Activated T-cell treated with anti-CD3 and anti-CD28 coated beads, Interleukin-2, amount 50 U/mL, for 24 hours (primary cell): ENCODE measurements around the gene PLA2G15.

Experiments
- DNase-seq: peaks from one replicate; pipeline ENCODE4 v3.0.0-alpha.2; 2020
- H3K27ac Mint-ChIP-seq: 2 replicates; pipeline ENCODE4 v1.8.0; 2020; ENCODE audit warnings: mild to moderate bottlenecking, mixed read lengths
- H3K27me3 Mint-ChIP-seq: 2 replicates; pipeline ENCODE4 v1.8.0; 2020; ENCODE audit warnings: mixed read lengths
- H3K36me3 Mint-ChIP-seq: 2 replicates; pipeline ENCODE4 v1.8.0; 2020; ENCODE audit warnings: low read depth, mixed read lengths
- H3K4me1 Mint-ChIP-seq: 2 replicates; pipeline ENCODE4 v1.8.0; 2020; ENCODE audit warnings: low read depth, mixed read lengths
- H3K4me3 Mint-ChIP-seq: 2 replicates; pipeline ENCODE4 v1.8.0; 2020; ENCODE audit warnings: mild to moderate bottlenecking, moderate library complexity, mixed read lengths
- H3K9me3 Mint-ChIP-seq: 2 replicates; pipeline ENCODE4 v1.8.0; 2020; ENCODE audit warnings: mixed read lengths

PLA2G15 gene

GRCh38 chr16:68227850-68228553, 17.2 kb upstream of the PLA2G15 start:
- H3K4me3 Mint-ChIP-seq, result no peak overlapping the region
- peak; percentile 26 for DNase-seq

DNA sequence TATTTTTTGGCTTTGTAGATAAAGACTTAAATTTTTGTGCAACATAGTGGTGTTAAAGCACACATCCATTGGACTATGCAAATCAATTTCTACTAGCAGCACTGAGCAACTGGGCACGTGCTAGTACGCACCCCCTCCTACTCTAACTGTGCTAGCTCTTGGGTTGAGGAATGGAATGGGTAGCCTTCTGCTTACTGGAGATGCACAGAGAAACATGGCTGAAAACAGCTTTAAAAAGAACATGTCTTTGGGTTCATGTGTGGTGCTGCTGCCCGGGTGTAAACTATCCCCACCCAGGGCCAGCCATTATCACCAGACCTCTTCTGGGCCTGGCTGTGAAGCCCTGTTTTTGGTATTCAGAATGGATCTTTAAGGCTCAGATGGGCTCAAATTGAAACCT, 16.5 kb upstream of the PLA2G15 start:
- H3K27me3 Mint-ChIP-seq, result no peaks in the 10 kb centered on the region
- no peak overlapping the region for H3K4me3 Mint-ChIP-seq
- H3K27ac Mint-ChIP-seq, result peak overlapping the region; percentile 71
- peaks cover 45% of the 10 kb centered on the region for H3K4me1 Mint-ChIP-seq
- H3K9me3 Mint-ChIP-seq, result no peaks in the 10 kb centered on the region
- H3K36me3 Mint-ChIP-seq, result peaks cover 58% of the 10 kb centered on the region
- peak; percentile 24 for DNase-seq

More at GRCh38 chr16:68227850-68228553, 17.2 kb upstream of the PLA2G15 start:
- peaks cover 61% of the 10 kb centered on the region for H3K36me3 Mint-ChIP-seq
- H3K27me3 Mint-ChIP-seq, result no peaks in the 10 kb centered on the region
- peaks cover 41% of the 10 kb centered on the region for H3K4me1 Mint-ChIP-seq
- no peaks in the 10 kb centered on the region for H3K9me3 Mint-ChIP-seq
- peak overlapping the region; percentile 90 for H3K27ac Mint-ChIP-seq

GRCh38 chr16:68229431-68230175, 15.6 kb upstream of the PLA2G15 start:
- H3K9me3 Mint-ChIP-seq, result no peaks in the 10 kb centered on the region
- no peak overlapping the region for H3K4me3 Mint-ChIP-seq
- peaks cover 56% of the 10 kb centered on the region for H3K36me3 Mint-ChIP-seq
- peaks cover 47% of the 10 kb centered on the region for H3K4me1 Mint-ChIP-seq
- DNase-seq, result peak; percentile 68
- peak overlapping the region; percentile 71 for H3K27ac Mint-ChIP-seq
- H3K27me3 Mint-ChIP-seq, result no peaks in the 10 kb centered on the region

- Mint-ChIP-seq H3K4me1 (peaks cover 48% of the 10 kb centered on the region), H3K36me3 (peaks cover 55% of the 10 kb centered on the region), H3K27ac (peak overlapping the region; percentile 16), H3K4me3 (no peak overlapping the region), H3K9me3 (no peaks in the 10 kb centered on the region), H3K27me3 (no peaks in the 10 kb centered on the region)
- peak; percentile 33 for DNase-seq
Measured at GRCh38 chr16:68230176-68230571, 15.0 kb upstream of the PLA2G15 start.

- H3K27ac Mint-ChIP-seq, result peak overlapping the region; percentile 34
- H3K36me3 Mint-ChIP-seq, result peaks cover 47% of the 10 kb centered on the region
Measured at GRCh38 chr16:68230956-68231355, 14.2 kb upstream of the PLA2G15 start.

DNA sequence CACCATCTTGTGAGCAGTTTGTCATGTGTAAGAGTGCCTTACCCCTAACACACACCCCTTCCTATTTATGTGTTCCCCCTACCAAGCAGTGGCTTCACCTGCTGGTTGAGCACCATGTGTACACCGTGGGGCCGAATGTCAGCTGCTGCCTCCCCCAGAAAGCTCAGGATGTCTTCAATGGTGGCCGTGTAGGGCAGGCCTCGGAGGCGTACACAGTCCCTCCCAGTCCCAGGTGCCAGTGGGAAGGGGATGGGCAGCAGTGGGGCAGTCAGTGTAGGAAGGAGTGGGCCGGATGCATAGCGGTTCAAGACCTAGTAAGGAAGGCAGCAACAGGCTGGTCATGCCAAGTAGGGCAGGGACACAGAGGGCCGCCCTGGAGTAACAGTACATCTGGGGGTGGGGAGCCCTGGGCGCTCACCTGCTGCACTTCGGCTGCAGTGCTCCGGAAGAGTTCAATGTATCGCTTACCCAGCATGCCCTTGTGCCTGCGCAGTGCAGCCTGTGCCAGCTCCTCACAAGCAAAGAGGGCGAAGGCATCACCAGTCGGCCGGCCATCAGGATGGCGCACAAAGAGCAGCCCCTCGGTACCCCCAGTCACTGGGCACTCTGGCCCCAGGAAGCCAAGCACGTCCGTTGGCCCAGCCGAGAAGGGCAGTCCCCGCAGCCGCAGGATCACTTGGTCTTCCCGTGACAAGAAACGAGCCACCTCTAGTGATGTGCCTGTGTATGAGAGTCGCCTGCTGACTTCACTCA, 13.6 kb upstream of the PLA2G15 start:
- peaks cover 41% of the 10 kb centered on the region for H3K36me3 Mint-ChIP-seq
- no peaks in the 10 kb centered on the region for H3K9me3 Mint-ChIP-seq
- DNase-seq, result peak; percentile 29
- H3K4me3 Mint-ChIP-seq, result no peak overlapping the region
- peaks cover 40% of the 10 kb centered on the region for H3K4me1 Mint-ChIP-seq
- H3K27ac Mint-ChIP-seq, result peak overlapping the region; percentile 34
- H3K27me3 Mint-ChIP-seq, result no peaks in the 10 kb centered on the region

More at GRCh38 chr16:68230956-68231355, 14.2 kb upstream of the PLA2G15 start:
- no peaks in the 10 kb centered on the region for H3K9me3 Mint-ChIP-seq
- peak; percentile 30 for DNase-seq
- peaks cover 41% of the 10 kb centered on the region for H3K4me1 Mint-ChIP-seq
- H3K27me3 Mint-ChIP-seq, result no peaks in the 10 kb centered on the region
- H3K4me3 Mint-ChIP-seq, result no peak overlapping the region

DNA sequence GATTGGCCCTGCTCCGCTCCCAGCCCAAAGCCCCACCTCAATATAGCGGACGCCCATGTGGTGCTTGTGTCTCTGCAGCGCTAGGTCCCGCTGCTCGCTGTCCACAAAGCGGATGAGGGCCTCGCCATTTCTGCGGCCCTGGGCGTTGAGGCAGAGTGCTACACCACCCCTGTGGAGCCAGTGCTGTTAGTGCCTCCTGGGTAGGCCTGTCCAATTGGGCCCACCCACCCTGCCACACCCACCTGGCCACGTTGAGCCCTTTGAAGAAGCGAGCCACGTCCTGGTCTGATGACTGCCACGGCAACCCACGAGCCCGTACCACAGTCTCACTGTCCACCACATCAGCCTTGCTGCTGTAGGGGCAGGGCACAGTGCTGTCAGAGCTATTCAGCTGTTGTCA, 12.8 kb upstream of the PLA2G15 start:
- no peaks in the 10 kb centered on the region for H3K9me3 Mint-ChIP-seq
- no peaks in the 10 kb centered on the region for H3K27me3 Mint-ChIP-seq
- peaks cover 35% of the 10 kb centered on the region for H3K36me3 Mint-ChIP-seq
- H3K27ac Mint-ChIP-seq, result peak overlapping the region; percentile 40
- DNase-seq, result peak; percentile 30
- H3K4me3 Mint-ChIP-seq, result no peak overlapping the region
- H3K4me1 Mint-ChIP-seq, result peaks cover 41% of the 10 kb centered on the region

DNA sequence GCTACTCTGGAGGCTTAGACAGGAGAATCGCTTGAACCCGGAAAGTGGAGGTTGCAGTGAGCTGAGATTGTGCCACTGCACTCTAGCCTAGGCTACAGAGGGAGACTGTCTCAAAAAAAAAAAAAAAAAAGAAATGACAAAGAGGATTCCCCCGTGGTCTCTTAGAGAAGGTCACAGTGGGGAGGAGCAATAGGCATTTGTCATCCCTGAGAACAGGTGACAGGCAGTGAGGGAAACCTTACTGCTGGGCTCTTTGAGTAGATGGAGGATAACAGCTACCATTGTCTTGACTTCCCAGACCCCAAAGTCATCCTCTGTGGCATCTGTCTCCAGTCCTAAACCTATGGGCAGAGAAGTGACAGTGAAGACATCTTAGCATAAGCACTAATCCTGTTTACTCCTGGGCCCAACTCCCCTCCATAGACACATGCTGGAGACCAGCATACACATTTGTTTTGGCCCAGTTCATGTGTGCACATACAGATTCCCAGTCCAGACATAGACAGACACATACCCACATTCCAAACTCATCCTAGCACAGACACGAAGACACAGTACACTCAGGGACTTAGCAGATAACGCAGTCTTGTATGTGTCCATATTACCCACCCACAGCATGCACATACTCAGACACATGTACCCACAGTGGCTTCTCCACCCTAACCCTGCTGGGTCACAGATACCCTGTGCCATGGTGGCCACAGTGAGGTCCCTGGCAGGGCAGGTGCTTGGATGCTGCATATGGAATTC, 11.9 kb upstream of the PLA2G15 start:
- Mint-ChIP-seq H3K4me3 (no peak overlapping the region), H3K9me3 (no peaks in the 10 kb centered on the region), H3K4me1 (peaks cover 38% of the 10 kb centered on the region), H3K27ac (peak overlapping the region; percentile 40), H3K36me3 (peaks cover 28% of the 10 kb centered on the region), H3K27me3 (no peaks in the 10 kb centered on the region)
- DNase-seq, result peak; percentile 29

- Mint-ChIP-seq H3K4me1 (peaks cover 38% of the 10 kb centered on the region), H3K36me3 (peaks cover 26% of the 10 kb centered on the region), H3K27ac (no peak overlapping the region), H3K9me3 (no peaks in the 10 kb centered on the region), H3K27me3 (no peaks in the 10 kb centered on the region), H3K4me3 (no peak overlapping the region)
- DNase-seq, result no peak
Measured at GRCh38 chr16:68233835-68234187, 11.4 kb upstream of the PLA2G15 start.

DNA sequence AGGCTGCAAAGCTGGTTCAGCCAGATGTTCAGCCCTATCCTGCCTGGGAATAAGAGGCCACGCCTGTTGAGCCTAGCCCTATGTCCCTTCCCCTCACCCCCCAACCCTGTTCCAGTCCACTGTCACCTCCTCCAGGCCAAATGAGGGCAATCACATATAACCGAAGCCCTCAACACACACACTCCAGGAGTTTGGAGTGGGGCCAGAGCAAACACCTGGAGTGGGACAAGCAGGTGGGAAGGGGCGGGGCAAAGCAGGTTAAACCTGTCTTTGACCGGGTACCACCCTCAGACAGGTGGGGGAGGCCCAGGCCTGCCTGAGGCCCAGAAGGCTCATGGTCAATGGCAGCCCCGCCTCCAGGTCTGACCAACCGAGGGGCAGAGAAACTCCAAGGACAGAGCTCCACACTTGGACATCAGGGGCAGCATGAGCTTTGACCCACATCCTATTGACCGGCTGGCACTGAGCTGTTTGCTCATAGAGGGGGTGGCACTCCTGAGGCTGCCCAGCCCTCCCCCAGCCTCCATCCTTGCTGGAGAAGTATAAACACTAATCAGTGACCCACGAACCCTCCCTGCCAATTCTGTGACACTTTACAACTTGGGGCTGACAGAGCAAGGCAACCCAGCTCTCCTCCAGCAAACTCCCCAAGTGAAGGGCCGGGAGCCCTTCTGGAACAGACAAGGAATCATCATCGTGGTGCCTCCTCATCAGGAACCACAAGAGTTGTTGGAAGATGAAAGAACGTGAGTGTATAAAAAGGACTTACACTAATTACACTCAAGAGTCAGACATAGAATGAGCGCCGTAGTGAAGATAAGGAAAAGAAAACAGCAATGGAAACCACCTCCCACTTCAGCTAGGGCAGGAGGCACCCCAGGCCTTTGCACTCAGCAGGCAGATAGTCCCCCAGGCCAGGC, 10.7 kb upstream of the PLA2G15 start:
- no peak overlapping the region for H3K4me3 Mint-ChIP-seq

GRCh38 chr16:68235108-68235886, 9.9 kb upstream of the PLA2G15 start:
- peak; percentile 34 for DNase-seq
- Mint-ChIP-seq H3K27ac (no peak overlapping the region), H3K4me1 (peaks cover 42% of the 10 kb centered on the region), H3K27me3 (no peaks in the 10 kb centered on the region), H3K9me3 (no peaks in the 10 kb centered on the region), H3K4me3 (peak overlapping the region; percentile 18), H3K36me3 (peaks cover 13% of the 10 kb centered on the region)

More for the DNA sequence above, 10.7 kb upstream of the PLA2G15 start:
- Mint-ChIP-seq H3K9me3 (no peaks in the 10 kb centered on the region), H3K36me3 (peaks cover 20% of the 10 kb centered on the region), H3K4me1 (peaks cover 37% of the 10 kb centered on the region), H3K27ac (no peak overlapping the region), H3K27me3 (no peaks in the 10 kb centered on the region)
- no peak for DNase-seq

- Mint-ChIP-seq H3K36me3 (peaks cover 11% of the 10 kb centered on the region), H3K9me3 (no peaks in the 10 kb centered on the region), H3K4me3 (peak within 1 kb of the TSS; percentile 81), H3K27ac (peak within 1 kb of the TSS; percentile 92), H3K27me3 (no peaks in the 10 kb centered on the region), H3K4me1 (peaks cover 42% of the 10 kb centered on the region)
- no peak for DNase-seq
Measured at GRCh38 chr16:68235887-68236136, 9.4 kb upstream of the PLA2G15 start, which contains the start of gene ESRP2. TSS of gene ESRP2 (minus strand) at chr16:68236127. CDS start at chr16:68236045, 82 bp downstream.
